GM12891 (cell line): ENCODE results near the gene RUFY2.
A peak's percentile ranks its signal among the peaks of the same experiment; 100 is the strongest.

Experiments
- DNase-seq: peaks from one replicate; pipeline ENCODE4 v3.0.0; 2011; ENCODE audit warnings: low spot score; ENCODE audit not compliant: insufficient read length
- FAIRE-seq: peaks from 2 replicates; lab custom pipeline; 2011; peaks lifted over from hg19 to GRCh38; lab: Jason Lieb, UNC
- PAX5 ChIP-seq: IDR thresholded peaks from 2 replicates; pipeline ENCODE4 v1.6.1; 2011; ENCODE audit warnings: low read length, moderate library complexity, mild to moderate bottlenecking; ENCODE audit not compliant: insufficient read depth, severe bottlenecking
- POLR2A ChIP-seq: IDR thresholded peaks from 2 replicates; pipeline ENCODE4 v1.6.1; 2011; ENCODE audit warnings: low read depth, low read length, control low read depth
- POLR2AphosphoS5 ChIP-seq: IDR thresholded peaks from 2 replicates; pipeline ENCODE4 v1.6.1; 2011; ENCODE audit warnings: low read depth, low read length, control low read depth
- POU2F2 ChIP-seq: IDR thresholded peaks from 2 replicates; pipeline ENCODE4 v1.6.1; 2011; ENCODE audit warnings: low read depth, mild to moderate bottlenecking, control low read depth, low read length, moderate library complexity
- SPI1 ChIP-seq: IDR thresholded peaks from 2 replicates; pipeline ENCODE4 v1.6.1; 2011; ENCODE audit warnings: low read depth, low read length, control low read depth
- TAF1 ChIP-seq: IDR thresholded peaks from 2 replicates; pipeline ENCODE4 v1.6.1; 2011; ENCODE audit warnings: low read depth, low read length, control low read depth

RUFY2 gene

DNA sequence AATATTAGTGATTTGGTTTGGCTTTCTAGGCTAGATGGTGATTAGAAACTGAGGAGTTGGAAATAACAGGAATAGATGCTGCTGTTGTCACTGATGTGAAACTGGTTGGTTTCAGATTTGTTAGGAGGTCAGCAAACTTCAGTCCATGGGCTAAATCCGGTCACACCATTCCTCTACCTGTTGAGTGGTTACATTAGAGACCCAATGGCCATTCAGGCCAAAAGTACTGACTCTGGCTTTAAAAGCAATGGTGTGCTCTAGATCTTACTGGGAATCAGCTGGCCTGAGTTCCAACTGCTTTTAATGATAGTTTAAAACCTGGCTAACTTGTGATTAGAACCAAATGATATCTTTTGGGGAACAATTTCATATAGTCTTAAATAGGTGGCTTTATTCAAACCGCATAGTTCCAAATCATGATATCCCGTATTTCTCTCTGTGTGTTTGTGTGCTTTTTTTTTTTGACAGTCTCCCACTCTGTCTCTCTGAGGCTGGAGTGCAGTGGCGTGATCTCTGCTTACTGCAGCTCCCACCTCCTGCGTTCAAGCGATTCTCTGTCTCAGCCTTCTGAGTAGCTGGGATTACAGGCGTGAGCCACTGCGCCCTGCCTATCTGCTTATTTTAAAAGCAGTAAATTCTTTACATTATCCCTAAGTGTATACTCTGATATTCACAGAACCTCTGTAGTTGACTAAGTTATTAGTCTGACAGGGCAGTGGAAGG is 66.6 kb downstream of the RUFY2 start:
- DNase-seq = no peak
- no peak for TF ChIP-seq SPI1
- TF ChIP-seq POU2F2 = no peak
- no peak for TF ChIP-seq POLR2A
- TF ChIP-seq PAX5 = no peak
- TF ChIP-seq POLR2AphosphoS5 = no peak
- FAIRE-seq = no peak

DNA sequence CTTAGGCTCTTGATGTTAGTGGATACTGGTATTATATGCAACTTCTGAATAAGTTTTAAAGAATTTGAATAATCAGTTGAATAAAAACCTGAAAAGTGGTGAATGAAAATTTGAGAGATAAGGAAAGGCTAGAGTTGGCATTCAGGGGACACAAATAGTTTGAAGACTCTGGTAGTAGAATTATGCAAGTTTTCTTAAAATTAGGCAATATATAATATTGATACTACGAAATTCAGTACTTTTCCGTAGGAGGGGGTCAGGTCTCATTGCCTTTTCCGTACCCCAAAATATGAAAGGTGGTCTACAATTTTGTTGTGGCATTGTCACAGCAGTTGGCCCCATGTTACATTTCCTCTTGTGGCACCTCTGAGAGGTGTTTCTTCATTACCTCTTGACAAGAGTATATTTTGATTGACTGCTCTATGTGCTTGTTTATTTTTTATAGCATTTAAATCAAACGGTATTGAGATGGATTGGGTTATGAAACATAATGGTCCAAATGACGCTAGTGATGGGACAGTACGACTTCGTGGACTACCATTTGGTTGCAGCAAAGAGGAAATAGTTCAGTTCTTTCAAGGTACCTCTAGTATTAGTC is 70.2 kb downstream of the RUFY2 start:
- TF ChIP-seq TAF1 (no peak), POLR2A (no peak), POU2F2 (no peak)
- FAIRE-seq (no peak), DNase-seq (no peak)

DNA sequence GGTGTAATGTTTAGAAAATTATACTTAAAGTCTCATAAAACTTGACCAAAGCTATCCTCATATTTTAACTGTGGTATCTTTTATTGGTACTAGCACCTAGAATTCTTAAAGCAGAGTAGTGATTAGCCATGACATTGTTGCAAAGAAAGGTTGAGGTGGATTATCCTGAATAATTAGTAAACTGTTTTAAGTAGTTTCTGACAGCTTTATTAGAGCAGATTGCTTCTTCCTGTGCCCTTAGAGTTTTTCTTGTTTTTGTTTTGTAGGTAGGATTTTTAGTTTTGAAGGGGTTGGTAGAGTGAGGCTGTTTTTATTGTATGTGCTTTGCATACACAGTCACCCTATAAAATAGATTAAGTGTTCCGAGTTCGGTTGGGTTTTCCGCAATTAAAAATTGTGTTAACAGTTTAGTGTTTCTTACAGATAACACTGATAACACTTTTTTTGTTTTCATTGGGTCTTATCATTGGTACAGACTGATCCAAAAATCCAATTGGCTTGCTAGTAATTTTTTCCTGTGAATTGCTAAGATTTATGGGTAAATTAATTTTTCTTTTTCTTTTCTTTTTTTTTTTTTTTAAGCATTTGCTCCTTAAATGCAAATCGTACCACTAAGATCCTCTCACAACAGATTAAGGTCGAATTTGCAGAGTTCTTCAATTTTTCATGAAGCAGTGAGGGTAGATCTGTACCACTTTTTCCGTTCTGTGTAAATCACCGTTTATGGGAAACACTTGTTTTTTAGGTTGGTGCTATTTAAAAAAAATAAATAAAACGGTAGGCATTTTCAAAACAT is 72.2 kb downstream of the RUFY2 start:
- no peak for TF ChIP-seq POLR2AphosphoS5
- DNase-seq = no peak
- no peak for FAIRE-seq

DNA sequence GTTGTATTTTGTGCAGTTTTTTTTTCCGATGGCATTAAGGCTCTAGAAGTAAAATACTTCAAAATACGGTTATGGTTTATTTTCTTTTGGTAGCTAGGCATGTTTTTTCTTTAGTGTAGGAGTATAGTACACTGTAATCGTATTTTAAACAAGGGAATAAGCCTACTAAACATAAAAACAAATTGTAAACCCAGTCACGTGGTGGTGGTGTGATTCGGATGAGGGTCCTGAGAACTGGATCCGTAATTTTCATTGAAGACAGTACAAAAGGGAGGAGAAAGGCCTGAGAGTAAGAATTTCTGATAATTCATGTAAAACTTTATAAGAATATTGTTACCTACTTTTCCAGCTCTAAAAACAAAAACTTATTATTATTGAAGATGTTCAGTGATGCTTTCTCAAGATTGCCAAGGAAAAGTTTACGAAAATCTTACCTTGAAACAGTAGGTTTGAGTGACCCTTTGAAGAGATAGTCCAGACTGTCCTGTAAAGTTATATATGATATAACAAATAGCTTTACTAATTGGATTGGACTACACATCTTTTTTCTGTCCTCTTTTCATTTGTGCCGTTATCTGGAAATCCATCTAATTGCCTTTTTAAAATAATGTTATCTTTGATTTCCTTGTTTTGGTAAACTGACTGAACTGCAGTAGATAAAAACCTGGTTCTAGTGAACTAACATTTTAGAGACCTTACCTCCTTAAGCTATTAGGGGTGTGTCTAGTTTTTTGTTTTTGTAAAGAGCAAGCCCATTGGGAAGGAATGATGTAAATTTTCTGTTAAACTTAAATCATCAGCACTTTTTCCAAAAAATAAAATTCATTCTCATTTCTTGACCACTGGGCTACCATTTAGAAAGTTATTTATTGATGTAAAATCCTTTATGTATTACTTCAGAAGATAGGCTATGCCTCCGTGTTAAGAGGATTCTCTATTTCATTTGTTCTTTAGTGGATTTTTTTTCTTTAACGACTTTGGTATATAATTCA is 73.3 kb downstream of the RUFY2 start:
- FAIRE-seq (no peak), DNase-seq (no peak)
- TF ChIP-seq PAX5 = no peak
- no peak for TF ChIP-seq POU2F2
- TF ChIP-seq POLR2A = no peak

- no peak for FAIRE-seq
- no peak for DNase-seq
- TF ChIP-seq POLR2A (no peak; the same call in 1 of the 2 replicates), TAF1 (no peak), SPI1 (no peak), PAX5 (no peak), POLR2AphosphoS5 (no peak), POU2F2 (no peak)
These were observed 74.0 kb downstream of the RUFY2 start for GRCh38 chr10:68333058-68333395.

- TF ChIP-seq POLR2A (peak; percentile 67; the same call in 1 of the 2 replicates), TAF1 (no peak; the same call in 1 of the 2 replicates), POU2F2 (0 out of 2 replicates have a peak, but pooled peaks have one; percentile 22), POLR2AphosphoS5 (peak; percentile 72)
- FAIRE-seq (peak; percentile 80), DNase-seq (peak; percentile 22)
These were observed 74.6 kb downstream of the RUFY2 start, which contains the start of gene PBLD for GRCh38 chr10:68332259-68333057. Gene PBLD, minus strand, starts transcription at chr10:68332928. Its CDS starts 26,084 bp downstream, at chr10:68306844.

DNA sequence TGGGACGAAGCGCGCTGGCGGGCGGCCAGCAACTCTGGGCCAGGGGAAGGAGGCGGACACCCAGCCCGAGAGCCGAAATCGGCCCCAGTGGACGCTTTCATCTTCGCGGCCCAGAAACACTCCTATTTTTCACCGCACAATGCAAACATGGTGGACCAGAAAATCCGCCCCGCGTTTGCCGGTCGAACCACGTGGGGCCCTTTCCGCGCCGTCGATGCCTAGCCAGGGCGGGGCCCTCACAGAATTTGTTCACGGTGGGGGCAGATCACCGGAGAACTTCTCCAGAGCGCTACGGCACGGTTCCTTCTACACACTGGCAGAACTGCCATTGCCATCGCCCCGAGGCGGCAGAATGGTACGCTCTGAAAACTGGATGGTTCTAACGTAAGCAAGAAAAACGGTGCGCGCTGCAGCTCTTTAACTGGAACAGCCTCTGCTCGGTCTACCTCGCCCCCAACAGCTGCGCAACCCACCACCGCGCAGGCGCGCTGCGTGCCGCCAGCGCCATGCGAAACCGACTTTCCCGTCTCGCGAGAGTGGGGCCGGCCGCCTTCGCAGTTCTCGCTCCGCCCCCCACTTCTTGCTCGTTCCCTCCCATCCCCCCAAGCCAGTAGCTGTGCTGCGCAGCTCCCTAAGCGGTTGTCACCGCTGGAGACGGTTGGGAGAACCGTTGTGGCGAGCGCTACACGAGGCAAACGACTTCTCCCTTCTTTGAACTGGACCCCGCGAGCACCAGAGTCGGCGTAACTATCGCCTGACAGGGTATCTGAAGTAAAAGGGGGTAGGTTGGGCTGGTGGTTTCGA is 75.4 kb downstream of the RUFY2 start, which contains the start of gene HNRNPH3:
HNRNPH3 (plus strand) TSS at position 610 of the 804 bp plus-strand sequence. CDS start 5,158 bp downstream, outside the sequence.
- DNase-seq = peak; percentile 86
- TF ChIP-seq PAX5 (no peak), POU2F2 (peak; percentile 88), TAF1 (peak; percentile 100), POLR2AphosphoS5 (peak; percentile 99), POLR2A (peak; percentile 99), SPI1 (no peak)
- peak; percentile 100 for FAIRE-seq

- no peak for TF ChIP-seq POLR2A
- TF ChIP-seq POLR2AphosphoS5 = no peak
- TF ChIP-seq PAX5 = no peak
- TF ChIP-seq POU2F2 = no peak
- no peak for TF ChIP-seq SPI1
- no peak for TF ChIP-seq TAF1
- DNase-seq = no peak
- FAIRE-seq = no peak
These were observed 76.1 kb downstream of the RUFY2 start for GRCh38 chr10:68330852-68331454.
